Germinal center (tissue), 1 donor: Measurements from ENCODE around the gene TAF5.
"Not testable (repeated sequence)": the region's sequence is repeated elsewhere in the genome, so short reads cannot be mapped to it uniquely, and the experiment has no call there.

Source experiments
- DNase-seq: peaks from one replicate; pipeline ENCODE4 v3.0.0; 2012; ENCODE audit warnings: mixed read lengths, low spot score

The TAF5 gene

GRCh38 chr10:103413564-103413963 lies 45.8 kb downstream of the TAF5 start:
- no peak for DNase-seq

DNA sequence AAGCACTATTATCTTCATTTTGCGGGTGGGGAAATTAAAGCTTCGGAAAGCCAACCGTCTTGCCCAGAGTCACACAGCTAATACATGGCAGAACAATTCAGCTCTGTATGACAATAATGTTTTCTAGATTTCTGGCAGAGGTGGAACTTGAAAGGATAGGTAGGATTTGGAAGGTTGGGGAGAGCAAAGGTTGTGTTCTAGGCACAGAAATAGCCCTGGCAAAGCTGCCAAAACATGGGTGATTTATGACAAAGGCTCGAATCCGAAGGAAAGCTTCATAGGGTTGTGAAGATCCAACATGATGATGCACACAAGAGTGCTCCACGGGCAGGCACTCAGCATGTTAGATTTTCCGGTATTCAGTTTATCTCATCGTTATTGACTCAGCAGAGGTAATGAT lies 47.8 kb downstream of the TAF5 start:
- no peak for DNase-seq

DNA sequence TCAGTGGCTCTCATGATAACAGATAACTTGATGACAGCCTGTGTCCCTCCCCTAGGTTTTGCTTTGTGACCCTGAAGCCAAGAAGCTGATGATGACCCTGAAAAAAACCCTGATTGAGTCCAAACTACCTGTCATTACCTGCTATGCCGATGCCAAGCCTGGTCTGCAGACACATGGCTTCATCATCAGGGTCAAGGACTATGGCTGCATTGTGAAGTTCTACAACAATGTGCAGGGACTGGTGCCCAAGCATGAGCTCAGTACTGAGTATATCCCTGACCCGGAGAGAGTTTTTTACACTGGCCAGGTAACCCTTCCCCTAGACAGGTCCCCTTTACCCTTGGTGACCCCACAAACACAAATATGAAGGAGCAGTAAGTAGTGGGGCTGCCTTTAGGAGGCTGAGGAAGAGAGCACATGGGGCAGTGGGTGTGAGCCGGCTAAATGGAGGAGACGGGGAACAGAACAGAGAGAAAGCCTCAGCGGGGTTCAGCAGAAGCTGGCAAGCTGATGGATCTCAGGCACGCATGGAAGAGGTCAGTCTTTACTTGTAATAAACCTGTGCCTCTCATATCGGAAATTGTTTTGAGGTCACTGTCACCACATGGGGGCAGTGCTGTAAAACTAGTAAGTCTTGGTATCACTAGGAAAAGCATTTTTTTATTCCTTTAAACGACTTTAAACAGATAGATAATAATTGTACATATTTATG lies 48.8 kb downstream of the TAF5 start:
- peak; percentile 40 for DNase-seq

GRCh38 chr10:103417148-103417469 lies 49.3 kb downstream of the TAF5 start:
- not testable (repeated sequence) for DNase-seq

GRCh38 chr10:103417601-103418000 lies 49.8 kb downstream of the TAF5 start:
- DNase-seq, result no peak

GRCh38 chr10:103419101-103419500 lies 51.3 kb downstream of the TAF5 start:
- DNase-seq, result no peak

DNA sequence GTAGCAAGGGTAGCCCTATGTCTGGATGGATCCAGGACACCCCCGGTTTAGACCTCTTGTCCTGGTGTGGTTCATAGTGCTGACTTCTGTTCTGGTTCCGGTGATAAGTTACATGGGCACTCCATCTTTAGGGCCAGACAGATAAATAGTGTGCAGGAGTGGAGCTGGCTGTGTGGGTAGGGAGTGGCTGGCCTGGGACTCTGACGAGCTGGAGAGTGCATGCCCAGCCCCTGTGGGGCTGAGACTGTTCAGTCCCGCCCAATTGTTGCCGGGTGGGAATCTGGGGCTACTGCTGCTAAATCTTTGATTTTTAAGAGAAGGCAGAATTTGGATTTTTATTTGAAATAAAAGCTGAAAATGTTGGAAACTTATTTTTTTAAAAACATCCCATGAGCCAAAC lies 56.0 kb downstream of the TAF5 start:
- no peak for DNase-seq

- no peak for DNase-seq
These were observed 60.1 kb downstream of the TAF5 start for GRCh38 chr10:103427866-103428265.

DNA sequence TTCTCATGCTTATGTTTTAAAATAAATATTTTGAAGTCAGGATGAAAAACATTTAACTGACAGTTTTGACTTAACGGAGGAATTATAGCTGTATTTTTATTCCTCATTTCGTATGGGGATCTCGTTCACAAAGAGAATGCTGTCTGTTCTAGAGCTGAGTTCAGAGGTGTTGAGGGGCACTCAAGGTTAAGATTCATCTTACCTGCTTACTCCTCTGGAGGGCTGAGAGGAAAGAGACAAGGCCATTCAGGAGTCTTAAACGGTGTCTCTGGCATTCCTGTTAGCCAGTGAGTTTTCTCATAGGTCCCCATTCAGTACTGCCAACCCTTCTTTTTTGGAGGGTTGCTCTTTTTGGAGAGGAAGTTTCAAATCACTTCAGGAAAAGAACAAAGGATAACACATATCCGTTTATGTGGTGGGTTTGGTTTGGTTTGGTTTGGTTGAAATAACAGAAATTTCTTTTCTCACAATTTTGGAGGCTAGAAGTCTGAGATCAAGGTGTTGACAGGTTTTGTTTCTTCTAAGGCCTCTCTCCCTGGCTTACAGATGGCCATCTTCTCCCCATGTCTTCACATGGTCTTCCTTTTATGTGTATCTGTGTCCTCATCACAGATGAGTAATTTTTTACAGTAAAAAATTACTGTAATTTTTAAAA lies 61.3 kb downstream of the TAF5 start:
- DNase-seq, result no peak

GRCh38 chr10:103429647-103430046 lies 61.9 kb downstream of the TAF5 start:
- DNase-seq, result no peak

GRCh38 chr10:103431902-103432301 lies 64.1 kb downstream of the TAF5 start:
- DNase-seq, result no peak

GRCh38 chr10:103433858-103434257 lies 66.1 kb downstream of the TAF5 start:
- DNase-seq, result no peak
